ENCODE measurements around the gene ARSJ.
"Not testable (repeated sequence)": the region's sequence is repeated elsewhere in the genome, so short reads cannot be mapped to it uniquely, and the experiment has no call there.

ARSJ gene

DNA sequence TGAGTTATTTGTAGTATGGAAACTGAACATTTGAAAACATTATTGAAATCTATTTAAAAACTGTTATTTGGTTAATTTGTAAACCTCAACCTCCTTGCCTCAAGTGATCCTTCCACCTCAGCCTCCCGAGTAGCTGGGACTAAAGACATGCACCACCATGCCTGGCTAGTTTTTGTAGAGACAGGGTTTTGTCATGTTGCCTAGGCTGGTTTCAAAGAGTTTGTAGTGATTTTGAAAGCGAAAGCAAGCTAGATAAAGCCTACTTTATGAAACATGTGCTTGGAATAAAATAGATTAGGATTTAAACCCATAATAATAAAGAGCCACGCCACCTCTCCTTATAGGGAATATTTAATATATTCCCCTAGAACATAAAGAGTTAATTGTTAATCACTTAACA lies 23.5 kb downstream of the ARSJ start:
- no peak for DNase-seq

DNA sequence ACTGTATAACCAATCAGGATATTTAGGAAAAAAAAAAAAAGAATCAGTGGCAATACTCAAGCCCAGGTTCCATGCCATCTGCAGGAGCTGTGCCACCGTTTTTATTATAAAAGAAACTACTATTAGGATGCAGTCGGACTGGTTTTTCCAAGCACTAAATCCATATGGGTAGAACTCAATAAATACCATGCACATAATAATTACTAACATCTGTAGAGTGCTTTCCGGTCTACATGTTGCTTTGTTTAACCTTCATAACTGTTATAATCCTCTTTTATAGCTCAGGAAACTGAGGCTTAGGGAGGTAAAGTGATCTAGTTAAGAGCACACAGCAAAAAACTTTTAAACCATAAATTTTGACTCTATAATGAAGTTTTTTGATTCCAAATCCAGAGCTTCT lies 24.0 kb downstream of the ARSJ start:
- no peak for DNase-seq

DNA sequence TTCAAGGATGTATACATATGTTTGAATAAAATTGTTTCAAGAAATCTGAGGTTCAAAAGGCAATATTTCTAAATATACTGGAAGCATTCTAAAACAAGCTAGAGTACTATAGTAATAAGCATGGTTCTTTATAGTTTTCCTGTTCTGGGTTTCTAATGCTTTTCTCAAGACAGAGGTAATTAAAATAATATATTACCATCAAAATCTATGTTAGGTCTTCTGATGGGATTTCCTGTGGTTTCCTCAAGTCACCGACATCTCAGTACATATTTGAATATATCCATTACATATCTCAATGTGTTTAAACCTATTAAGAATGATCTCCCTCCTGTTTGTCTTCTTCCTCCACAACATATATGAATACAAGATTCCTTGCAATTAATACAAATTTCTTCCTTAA lies 25.6 kb downstream of the ARSJ start:
- no peak for DNase-seq

DNA sequence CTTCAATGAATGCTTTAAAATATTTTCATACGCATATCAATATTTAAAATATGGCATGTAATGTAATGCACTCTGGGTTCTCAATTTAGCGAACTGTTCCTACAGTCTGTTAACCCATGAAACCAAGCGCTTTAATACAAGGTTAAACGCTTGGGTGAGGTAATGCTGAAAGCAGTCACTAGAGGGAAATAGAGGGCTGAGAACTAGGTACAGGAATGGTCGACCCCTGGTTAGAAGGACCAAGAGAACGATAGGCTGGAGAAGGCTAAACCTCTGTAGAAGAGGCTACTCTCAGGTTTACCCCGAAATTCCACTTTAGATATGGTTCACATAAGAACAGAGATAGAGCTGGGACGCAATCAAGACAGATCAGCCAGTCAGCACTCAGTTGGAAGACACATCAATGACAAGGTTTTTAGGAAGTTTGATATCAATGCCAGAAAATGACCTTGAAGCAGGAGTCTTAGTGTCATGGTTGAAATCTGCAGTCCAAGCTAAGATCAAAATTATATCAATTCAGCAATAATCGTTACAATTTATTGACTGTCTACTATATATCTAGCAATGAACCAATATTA lies 26.9 kb downstream of the ARSJ start:
- DNase-seq = peak; percentile 36 to 55 (median 52)

DNA sequence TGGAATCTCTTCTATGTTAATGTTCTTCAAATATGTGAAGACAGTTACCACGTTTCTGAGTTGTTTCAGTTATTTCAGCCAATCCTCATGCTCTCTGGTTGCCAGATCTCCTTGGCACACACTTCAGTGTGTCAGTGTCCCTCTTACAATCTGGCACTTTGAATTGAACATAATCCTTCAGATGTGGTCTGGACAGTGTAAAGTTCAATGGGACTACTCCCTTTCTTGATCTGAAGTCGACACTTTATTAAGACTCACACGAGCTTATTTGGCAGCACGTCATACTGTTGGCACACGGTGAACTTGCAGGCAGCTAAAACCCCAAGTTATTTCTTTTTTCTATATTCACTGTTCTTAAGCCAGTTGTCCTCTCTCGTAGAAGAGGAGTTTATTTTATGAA lies 28.2 kb downstream of the ARSJ start:
- no peak for DNase-seq

DNA sequence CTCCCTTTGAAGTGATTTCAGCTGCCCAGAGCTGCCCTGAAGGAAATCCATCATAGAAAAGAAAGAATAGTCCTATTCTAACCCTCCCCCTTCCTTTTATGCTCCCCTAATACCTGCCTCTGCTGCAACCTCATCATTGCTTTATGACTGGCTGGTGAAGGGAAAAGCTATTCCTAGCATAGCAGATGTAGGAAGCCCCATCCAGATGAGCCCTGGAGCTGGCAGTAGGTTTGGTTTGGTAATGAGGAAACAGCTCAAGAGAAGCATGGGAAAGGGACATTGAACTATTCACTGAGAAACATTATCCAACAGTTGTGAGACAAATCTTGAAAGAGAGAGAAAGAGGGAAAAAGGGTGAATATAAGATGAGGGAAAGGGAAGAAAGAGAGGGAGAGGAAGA lies 29.2 kb downstream of the ARSJ start:
- no peak for DNase-seq

DNA sequence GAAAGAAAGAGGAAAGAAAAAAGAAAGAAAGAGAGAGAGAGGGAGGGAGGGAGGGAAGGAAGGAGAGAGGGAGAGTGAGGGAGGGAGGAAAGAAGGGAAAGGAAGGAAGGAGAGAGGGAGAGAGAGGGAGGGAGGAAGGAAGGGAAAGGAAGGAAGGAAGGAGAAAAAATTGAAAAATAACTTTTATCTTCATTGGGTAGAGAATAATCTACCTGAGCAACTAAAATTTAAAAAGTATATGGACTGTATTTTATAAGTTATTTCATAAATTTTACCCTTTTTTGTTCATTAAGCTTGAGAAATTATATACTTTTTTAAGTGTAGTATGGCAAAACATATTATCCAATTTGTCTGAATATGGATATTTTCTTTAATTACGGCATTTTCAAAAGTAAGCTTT lies 32.0 kb downstream of the ARSJ start:
- no peak for DNase-seq

DNA sequence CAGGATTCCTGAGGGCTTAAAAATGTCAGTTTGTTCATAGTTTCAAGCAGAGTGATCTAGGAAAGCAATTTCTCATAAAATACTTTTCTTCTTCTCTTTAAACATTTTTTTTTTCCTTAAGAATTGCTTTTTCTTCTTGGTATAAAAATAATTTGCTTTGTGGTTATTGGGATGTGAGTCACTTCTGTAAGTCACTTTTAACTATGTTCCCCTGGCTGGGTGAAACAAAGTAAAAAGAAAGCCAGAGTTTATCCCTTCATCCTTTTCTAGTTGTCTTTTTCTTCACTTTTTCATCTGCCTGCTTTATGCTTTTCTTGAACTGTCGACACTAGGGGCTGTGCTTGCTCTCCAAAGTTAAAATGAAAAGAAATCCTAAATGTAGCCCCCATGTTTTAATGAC lies 33.5 kb downstream of the ARSJ start:
- no peak for DNase-seq

DNA sequence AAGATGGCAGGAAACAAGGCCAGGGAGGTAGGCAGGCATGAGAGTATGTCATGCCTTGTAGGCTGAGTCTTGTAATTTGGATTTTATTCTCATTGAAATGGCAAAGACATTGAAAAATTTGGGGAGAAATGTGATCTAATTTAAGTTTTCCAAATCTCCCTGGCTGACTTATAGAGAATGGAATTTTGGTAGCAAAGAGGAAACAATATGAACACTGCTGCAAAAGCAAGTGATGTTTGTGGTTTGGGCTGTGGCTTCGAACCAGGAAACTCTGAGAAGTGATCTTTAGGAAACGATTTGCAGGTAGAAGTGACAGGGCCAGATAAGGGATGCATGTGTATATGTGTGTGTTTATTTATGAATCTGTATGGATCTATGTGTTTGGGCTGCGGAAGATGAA lies 35.6 kb downstream of the ARSJ start:
- DNase-seq = no peak

DNA sequence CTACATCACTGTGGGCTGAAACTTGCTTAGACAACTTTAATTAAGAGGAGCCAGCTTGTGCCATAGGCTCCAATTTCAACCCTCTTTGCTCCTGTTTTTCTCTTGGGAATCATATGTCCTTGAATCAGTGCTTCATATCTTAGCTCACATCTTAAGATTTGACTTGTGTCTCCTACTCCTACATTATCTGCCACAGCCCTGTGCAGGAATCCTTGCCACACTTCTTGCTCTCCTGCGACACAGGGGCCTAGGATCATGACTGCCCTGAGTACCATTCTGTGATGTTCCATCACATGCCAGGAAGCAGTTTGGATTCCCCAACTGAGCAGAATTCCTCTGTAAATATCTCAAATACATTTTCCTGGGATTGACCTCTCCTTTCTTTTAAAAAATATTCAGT lies 36.4 kb downstream of the ARSJ start:
- DNase-seq = no peak

DNA sequence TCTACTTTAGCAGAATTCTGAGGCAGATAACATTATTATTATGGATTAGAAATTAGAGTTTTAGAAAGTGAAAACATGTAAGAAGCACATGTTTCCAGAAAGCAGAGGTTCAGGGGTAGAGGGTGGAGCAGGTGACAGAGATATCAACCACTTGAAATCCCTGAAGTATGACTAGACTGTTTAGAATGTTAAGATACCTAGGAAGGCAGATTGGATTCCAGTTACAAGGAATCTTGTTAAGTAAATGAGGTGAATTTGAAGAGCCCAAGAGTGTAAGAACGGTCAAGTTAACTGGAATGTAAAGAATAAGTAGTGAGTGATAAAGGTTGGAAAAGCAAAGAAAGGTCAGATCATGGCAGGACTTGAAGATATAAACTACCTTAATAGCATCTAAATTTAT lies 37.6 kb downstream of the ARSJ start:
- no peak for DNase-seq

DNA sequence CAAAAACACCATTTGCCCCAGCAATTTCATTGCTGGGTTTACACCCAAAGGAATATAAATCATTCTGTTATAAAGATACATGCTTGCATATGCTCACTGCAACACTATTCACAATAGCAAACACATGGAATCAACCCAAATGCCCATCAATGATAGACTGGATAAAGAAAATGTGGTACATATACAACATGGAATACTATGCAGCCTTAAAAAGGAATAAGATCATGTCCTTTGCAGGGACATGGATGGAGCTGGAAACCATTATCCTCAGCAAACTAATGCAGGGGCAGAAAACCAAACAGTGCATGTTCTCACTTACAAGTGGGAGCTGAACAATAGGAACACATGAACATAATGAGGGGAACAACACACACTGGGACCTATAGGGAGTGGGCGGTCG lies 39.3 kb downstream of the ARSJ start:
- DNase-seq = not testable (repeated sequence)

DNA sequence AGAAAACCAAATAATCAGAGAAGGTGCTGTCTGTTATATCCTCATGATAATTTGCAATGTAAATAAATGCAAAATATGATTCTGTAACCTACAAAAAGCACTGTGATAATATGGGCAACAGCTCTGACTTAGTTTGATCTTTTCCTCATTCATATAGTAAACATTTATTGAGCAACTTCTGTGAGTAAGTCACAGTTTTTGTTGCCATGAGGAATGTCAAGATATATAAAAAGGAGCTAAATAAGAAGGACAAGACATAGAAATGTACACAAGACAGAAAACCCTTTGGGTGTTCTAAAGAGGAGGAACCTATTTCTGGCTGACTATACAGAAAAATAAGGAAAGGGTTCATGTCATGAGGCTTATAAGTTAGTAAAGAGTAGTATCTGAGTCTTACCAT lies 44.3 kb downstream of the ARSJ start:
- DNase-seq = no peak

DNA sequence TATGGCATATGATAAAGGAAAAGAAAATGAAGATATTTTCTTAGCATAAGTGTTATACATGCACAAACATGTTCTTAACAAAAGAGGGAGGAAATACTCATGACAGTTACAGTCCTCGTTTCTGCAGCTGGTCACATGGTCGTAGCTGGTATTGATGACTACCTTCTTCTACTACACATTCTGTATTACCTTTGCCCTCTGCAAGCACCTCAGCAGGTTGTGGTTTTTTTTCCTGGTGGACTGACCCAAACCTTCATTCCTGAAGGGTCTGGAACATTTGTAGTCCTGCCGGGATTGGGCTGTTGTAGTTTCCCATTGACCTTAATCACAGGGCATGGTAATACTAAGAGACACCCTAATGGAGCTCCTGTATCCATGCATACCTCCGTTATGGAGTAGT lies 54.7 kb downstream of the ARSJ start:
- DNase-seq = not testable (repeated sequence)

DNA sequence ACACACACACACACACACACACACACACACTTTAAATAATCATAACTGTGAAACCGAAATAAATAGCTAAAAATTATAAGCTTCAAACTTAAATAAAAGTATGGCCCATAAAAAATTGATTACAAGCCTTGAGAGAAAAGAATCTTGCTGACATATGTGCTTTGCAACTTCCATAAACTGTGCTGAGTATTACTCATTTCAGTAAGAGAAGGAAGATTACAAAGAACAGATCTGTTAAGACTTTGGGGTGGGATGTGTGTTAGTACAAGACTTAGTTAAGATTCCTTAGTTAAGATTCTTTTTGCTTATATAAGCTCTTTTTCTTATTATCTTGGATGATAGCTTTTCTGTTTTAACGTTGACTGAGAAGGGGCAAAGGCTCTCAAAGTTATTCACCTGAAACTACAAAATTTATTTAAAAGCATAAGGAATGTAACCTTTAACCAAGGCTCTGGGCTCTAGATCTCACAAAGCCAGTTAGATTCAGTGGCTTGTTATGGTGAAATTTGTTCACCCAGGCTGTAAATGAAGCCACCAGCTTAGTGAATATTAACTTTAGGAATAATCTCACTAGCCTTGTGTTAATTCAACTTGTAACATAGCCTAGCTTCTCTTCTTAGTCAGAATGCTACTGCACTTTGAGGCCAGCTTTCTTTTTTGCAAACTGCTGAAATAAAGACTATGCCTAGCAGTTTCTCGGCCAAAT lies 58.2 kb downstream of the ARSJ start:
- DNase-seq = peak in 2 of 3 donors; percentile 37 to 43

DNA sequence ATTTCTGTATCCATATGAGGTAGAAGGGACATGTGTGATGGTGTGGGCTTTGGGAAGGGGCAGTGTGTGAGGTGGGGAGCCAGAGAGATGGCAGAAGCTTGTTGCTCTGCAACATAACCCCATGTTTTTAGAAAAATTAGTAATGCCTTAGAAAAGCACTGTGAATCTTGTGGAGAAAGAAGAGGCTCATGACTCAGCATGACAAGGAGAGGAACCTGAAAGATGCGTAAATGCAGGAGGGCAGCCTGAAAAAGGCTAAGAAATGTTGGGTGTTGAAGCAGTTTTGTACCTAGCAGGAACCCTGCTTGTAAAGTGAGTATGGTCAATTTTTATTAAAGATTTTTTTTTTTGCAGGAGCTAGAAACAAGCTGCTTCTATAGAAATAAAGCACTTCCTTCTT lies 59.8 kb downstream of the ARSJ start:
- DNase-seq = no peak

DNA sequence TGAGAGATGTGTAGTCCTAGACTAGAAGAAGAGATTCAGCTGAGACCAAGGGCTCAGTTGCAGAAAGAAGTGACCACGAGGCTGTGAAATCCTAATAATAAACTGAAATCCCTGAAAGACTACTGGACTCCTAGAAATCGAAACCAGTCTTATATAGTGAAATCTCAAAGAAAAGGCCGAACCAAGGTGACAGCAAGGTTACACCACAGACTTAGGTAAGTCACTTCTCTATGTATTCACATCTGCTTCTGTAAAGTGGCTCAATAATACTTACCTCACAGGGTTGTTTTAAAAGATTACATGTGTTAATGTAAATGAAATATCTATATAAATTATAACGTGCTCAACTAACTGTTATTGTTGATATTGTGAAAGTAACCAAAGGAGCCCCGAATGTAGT lies 60.3 kb downstream of the ARSJ start:
- DNase-seq = no peak

DNA sequence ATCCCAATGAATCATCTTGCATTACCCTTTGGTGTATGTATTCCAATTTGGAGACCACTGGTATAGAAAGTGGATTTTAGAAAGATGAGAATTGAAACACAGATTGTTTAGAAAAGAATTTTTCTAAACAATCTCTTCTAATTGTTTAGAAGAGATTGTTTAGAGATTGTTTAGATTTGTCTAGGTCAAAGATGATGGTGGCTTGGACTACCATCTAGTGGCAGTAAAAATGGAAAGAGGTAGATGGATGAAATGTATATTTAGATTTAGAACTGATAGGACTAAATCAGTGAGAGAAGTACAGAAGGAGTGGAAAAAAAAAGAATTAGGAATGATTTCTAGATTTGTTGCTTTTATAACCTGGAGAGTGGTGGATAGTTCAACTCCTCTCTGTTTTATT lies 70.6 kb downstream of the ARSJ start:
- peak; percentile 13 to 45 (median 42) for DNase-seq

DNA sequence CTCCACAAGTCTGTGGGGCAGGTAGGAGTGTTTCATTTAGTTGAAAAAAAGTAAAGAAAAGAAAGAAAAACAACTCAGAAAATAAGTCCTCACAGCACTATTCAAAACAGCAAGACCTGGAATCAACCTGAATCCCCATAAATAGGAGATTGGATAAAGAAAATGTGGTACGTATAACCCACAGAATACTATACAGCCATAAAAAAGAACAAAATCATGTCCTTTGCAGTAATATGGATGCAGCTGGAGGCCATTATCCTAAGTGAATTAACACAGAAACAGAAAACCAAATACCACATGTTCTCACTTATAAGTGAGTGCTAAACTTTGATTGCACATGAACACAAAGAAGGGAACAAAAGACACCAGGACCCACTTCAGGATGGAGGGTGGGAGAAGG lies 71.9 kb downstream of the ARSJ start:
- no peak for DNase-seq

DNA sequence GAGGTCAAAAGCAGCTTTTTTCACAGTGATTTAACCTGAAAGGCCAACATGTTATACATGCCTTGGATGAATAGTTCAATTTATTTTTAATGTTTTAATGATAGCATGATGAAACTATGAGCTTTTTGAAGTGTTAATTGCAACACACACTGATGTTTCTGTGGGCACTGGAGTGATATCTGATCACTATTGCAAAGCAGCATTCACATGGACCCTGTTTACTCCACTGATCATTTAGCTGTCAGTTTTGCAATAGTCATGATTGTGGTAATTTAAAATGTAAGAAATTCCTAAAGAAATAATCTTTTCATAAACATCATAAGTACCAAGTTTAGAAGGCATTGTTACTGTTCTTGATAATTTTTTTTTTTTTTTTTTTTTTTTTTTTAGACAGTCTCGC lies 74.1 kb downstream of the ARSJ start:
- DNase-seq = no peak

DNA sequence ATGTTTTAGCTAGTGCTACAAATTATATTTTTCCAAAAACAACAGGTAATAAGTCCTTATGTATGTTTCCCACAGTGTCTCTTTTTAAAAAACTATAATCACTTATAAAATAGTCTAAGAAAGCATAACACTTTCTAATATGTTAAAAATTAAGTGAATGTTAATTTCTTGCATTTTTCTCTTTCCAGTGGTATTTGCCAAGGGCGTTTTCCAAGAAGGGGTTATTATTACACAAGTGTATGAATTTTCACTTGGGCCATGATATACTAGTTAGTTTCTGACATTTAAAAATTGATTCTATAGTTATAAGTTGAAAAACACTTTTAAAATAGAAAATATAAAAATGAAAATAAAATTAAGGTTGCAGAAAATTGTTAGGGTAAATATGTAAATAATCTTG lies 74.6 kb downstream of the ARSJ start:
- DNase-seq = no peak

DNA sequence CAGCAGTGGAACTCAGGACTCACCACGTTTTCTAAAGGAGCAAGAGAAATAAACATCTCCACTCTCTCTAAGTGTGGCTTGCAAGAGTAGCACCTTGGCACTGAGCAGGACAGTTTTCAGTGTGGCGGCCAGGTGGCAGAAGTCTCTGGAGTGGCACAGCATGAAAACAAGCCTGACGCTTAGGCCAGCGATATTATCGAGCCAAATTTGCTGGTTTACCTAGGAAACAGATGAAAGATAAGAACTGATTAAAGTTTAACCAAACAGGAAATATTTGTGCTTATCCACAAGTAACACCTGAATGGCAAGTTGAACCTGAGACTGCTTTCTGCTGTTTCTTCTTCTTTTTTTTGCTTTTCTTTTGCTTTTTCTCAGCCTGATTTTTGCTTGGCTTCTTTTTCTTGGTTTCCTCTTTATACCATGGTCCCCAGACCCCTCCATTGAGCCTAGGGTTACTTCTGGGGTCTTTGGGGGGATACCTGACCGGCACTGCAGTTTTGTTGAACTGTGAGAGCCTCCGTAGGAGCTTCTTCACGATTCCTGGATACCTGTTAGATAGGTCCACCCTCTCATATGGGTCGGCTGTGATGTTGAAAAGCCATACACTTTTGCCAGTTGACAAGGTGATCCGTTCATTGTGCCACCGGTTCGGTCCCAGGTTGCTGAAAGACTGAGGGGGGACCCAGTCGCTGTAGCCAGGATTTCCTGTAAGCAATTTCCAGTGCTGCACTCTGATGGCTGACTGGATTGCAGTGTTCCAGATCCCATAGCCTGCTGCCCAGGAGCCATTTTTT lies 77.3 kb downstream of the ARSJ start:
- no peak for DNase-seq

DNA sequence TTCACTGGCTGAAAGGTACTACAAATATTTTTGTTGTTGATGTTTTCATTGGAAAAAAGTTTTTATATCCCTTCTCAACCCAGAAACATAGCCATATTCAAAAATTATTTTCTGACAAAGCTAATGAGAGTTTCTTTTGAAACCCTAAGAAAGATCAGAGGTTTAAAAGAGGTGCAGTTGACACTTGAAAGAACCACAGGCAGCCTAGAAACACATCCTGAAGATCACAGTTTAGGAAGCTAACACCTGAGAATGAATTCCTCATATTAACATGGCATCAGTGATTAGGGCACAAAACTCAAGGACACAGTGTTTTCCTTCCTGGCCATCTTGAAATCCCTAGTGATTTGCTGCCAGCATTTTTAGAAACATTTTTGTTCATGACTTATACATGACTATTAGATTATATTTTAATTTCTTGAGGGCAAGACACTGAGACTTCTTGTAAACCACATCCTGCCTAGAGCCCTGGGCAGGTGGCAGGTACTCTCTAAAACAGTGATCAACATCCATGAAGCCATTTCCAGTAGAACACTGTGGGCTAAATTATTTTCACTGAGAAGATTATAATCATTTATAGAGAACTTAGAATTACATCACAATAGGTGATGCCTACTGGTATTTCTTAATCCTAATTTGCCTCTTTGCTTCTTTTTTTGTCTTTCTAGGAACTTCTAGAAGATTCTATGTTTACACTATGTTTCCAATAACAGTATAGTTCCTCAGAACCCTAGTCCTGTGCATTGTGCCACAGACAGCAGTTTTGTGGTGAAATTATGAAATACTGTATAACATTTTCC lies 80.0 kb downstream of the ARSJ start:
- DNase-seq = peak in 1 of 3 donors; percentile 35
